Astrocyte of the spinal cord (primary cell): Measurements from ENCODE around the gene PTPRN2.

ENCODE experiments used
- DNase-seq: peaks from one replicate; pipeline ENCODE4 v3.0.0; 2011; ENCODE audit warnings: low read depth, low spot score
- H3K4me3 ChIP-seq: 2 replicates; pipeline ENCODE4 v1.5.1; 2011; ENCODE audit warnings: low read depth, mild to moderate bottlenecking, low read length, moderate library complexity
- CTCF ChIP-seq: IDR thresholded peaks from 2 replicates; pipeline ENCODE4 v1.5.1; 2012; ENCODE audit warnings: low read depth, mild to moderate bottlenecking, low read length, inconsistent platforms
- in situ Hi-C: cut with HindIII; loops from 2 replicates; pipeline ENCODE4 v1.10.0; 2017; ENCODE audit warnings: low sequenced_read_pairs

The PTPRN2 gene

GRCh38 chr7:157793087-157793353 is 794.6 kb downstream of the PTPRN2 start:
- DNase-seq, result no peak
- no peak overlapping the region for H3K4me3 ChIP-seq
- in situ Hi-C loops, result no loop called here
- no peak for TF ChIP-seq CTCF

GRCh38 chr7:157792241-157793086 is 795.2 kb downstream of the PTPRN2 start:
- DNase-seq, result no peak
- no peak for TF ChIP-seq CTCF
- in situ Hi-C loops, result no loop called here
- H3K4me3 ChIP-seq, result no peak overlapping the region

GRCh38 chr7:157791666-157792065 is 796.0 kb downstream of the PTPRN2 start:
- no peak for DNase-seq
- no peak overlapping the region for H3K4me3 ChIP-seq
- TF ChIP-seq CTCF, result no peak
- in situ Hi-C loops, result no loop called here

- in situ Hi-C loops, result no loop called here
- no peak for DNase-seq
- TF ChIP-seq CTCF, result no peak
- H3K4me3 ChIP-seq, result no peak overlapping the region
These were observed 796.4 kb downstream of the PTPRN2 start for GRCh38 chr7:157791261-157791660.

- in situ Hi-C loops, result no loop called here
These were observed 797.7 kb downstream of the PTPRN2 start for GRCh38 chr7:157789942-157790341.

GRCh38 chr7:157789094-157789493 is 798.5 kb downstream of the PTPRN2 start:
- no peak for DNase-seq
- in situ Hi-C loops, result no loop called here
- TF ChIP-seq CTCF, result no peak
- H3K4me3 ChIP-seq, result no peak overlapping the region

More at GRCh38 chr7:157789942-157790341, 797.7 kb downstream of the PTPRN2 start:
- no peak overlapping the region for H3K4me3 ChIP-seq
- no peak for TF ChIP-seq CTCF
- no peak for DNase-seq
